Liver (tissue), 9 donors: ENCODE measurements around the gene CACNA1E. TPM values are rescaled to one million over a fixed set of nuclear protein-coding genes. Genes with fewer than 3 reads are reported as not detected.

Experiments used
- DNase-seq: peaks from one replicate; pipeline ENCODE4 v3.0.0-alpha.2; 2017; ENCODE audit warnings: low spot score
- H3K27ac ChIP-seq, 2 donors: one replicate each; pipeline ENCODE4 v1.7.0; 2013; ENCODE audit warnings: inconsistent platforms in 2 of 2, low read length in 2 of 2, control low read depth in 1 of 2, low read depth in 1 of 2, mild to moderate bottlenecking in 1 of 2
- H3K27me3 ChIP-seq, 4 donors: one replicate each; pipeline versions ENCODE4 v1.6.1 to v1.7.0; 2013; ENCODE audit warnings: low read length in 3 of 4, inconsistent platforms in 1 of 4, mild to moderate bottlenecking in 1 of 4, moderate library complexity in 1 of 4; ENCODE audit not compliant: control insufficient read depth in 4 of 4, insufficient read depth in 4 of 4
- H3K36me3 ChIP-seq, 4 donors: one replicate each; pipeline versions ENCODE4 v1.6.1 to v1.7.0; 2013; ENCODE audit warnings: low read length in 3 of 4, mild to moderate bottlenecking in 3 of 4, low read depth in 1 of 4, moderate library complexity in 1 of 4; ENCODE audit not compliant: control insufficient read depth in 4 of 4, insufficient read depth in 3 of 4
- H3K4me1 ChIP-seq, 4 donors: one replicate each; pipeline versions ENCODE4 v1.6.1 to v1.7.0; 2013; ENCODE audit warnings: low read length in 3 of 4, mild to moderate bottlenecking in 3 of 4, moderate library complexity in 1 of 4; ENCODE audit not compliant: control insufficient read depth in 4 of 4, insufficient read depth in 4 of 4
- H3K4me3 ChIP-seq, 3 donors: one replicate each; pipeline versions ENCODE4 v1.6.1 to v1.7.0; 2013; ENCODE audit warnings: low read length in 3 of 3, control low read depth in 1 of 3, low read depth in 1 of 3, mild to moderate bottlenecking in 1 of 3
- H3K9ac ChIP-seq, 2 donors: one replicate each; pipeline ENCODE4 v1.7.0; 2013; ENCODE audit warnings: low read length in 2 of 2, mild to moderate bottlenecking in 2 of 2, moderate library complexity in 2 of 2, control low read depth in 1 of 2, low read depth in 1 of 2
- H3K9me3 ChIP-seq, 4 donors: one replicate each; pipeline versions ENCODE4 v1.6.1 to v1.7.0; 2013; ENCODE audit warnings: low read length in 3 of 4; ENCODE audit not compliant: control insufficient read depth in 4 of 4
- ATF3 ChIP-seq: IDR thresholded peaks from 2 replicates; pipeline ENCODE4 v1.6.1; 2016; ENCODE audit warnings: antibody characterized with exemption
- EGR1 ChIP-seq, 2 donors: IDR thresholded peaks; 2 replicates each; pipeline ENCODE4 v1.6.1; 2016 to 2018; ENCODE audit warnings: antibody characterized with exemption in 2 of 2, low read depth in 2 of 2
- FOXA1 ChIP-seq: IDR thresholded peaks from 2 replicates; pipeline ENCODE4 v1.6.1; 2016; ENCODE audit warnings: antibody characterized with exemption
- FOXA2 ChIP-seq: IDR thresholded peaks from 2 replicates; pipeline ENCODE4 v1.6.1; 2016; ENCODE audit warnings: antibody characterized with exemption
- GABPA ChIP-seq, 2 donors: IDR thresholded peaks in 1 of 2; conservative IDR thresholded peaks in 1 of 2; 2 replicates each; pipeline ENCODE4 v1.6.1; 2016; ENCODE audit warnings: antibody characterized with exemption in 2 of 2, mild to moderate bottlenecking in 1 of 2, moderate library complexity in 1 of 2
- HNF4G ChIP-seq: IDR thresholded peaks from 2 replicates; pipeline ENCODE4 v1.6.1; 2016; ENCODE audit warnings: antibody characterized with exemption
- JUND ChIP-seq, 2 donors: IDR thresholded peaks; 2 replicates each; pipeline ENCODE4 v1.6.1; 2016; ENCODE audit warnings: antibody characterized with exemption in 2 of 2
- NR2F2 ChIP-seq: IDR thresholded peaks from 2 replicates; pipeline ENCODE4 v1.6.1; 2016; ENCODE audit warnings: antibody characterized with exemption
- RAD21 ChIP-seq, 2 donors: IDR thresholded peaks; 2 replicates each; pipeline ENCODE4 v1.6.1; 2016; ENCODE audit warnings: antibody characterized with exemption in 2 of 2, mild to moderate bottlenecking in 2 of 2
- REST ChIP-seq: IDR thresholded peaks from 2 replicates; pipeline ENCODE4 v1.6.1; 2016; ENCODE audit warnings: antibody characterized with exemption, mild to moderate bottlenecking
- RXRA ChIP-seq, 2 donors: IDR thresholded peaks; 2 replicates each; pipeline ENCODE4 v1.6.1; 2017 to 2018; ENCODE audit warnings: antibody characterized with exemption in 2 of 2, mild to moderate bottlenecking in 1 of 2
- SP1 ChIP-seq: IDR thresholded peaks from 2 replicates; pipeline ENCODE4 v1.6.1; 2018; ENCODE audit warnings: antibody characterized with exemption, mild to moderate bottlenecking
- TAF1 ChIP-seq: conservative IDR thresholded peaks from 2 replicates; pipeline ENCODE4 v1.6.1; 2016; ENCODE audit warnings: antibody characterized with exemption, mild to moderate bottlenecking
- YY1 ChIP-seq: IDR thresholded peaks from 2 replicates; pipeline ENCODE4 v1.6.1; 2016; ENCODE audit warnings: antibody characterized with exemption, mild to moderate bottlenecking
- ZBTB33 ChIP-seq: IDR thresholded peaks from 2 replicates; pipeline ENCODE4 v1.6.1; 2016; ENCODE audit warnings: antibody characterized with exemption
- WGBS: extraction: QIAGEN DNeasy Blood & Tissue Kit; methylation state at CpG from one replicate; pipeline ENCODE4 v1.1.7; 2013; 5-methylcytosine and 5-hydroxymethylcytosine counted together
- polyA plus RNA-seq, 2 donors: library from polyadenylated mRNA; stranded (reverse) in 1 of 2; unstranded in 1 of 2; fragments of 200-250 nt in 1 of 2; fragments of >200 nt in 1 of 2; fragmentation: Nextera tagmentation in 1 of 2; extraction: Ambion mirVana in 1 of 2; gene quantifications; one replicate each; pipeline versions ENCODE4 v1.2.1 to v1.2.3, GENCODE V29; 2013 to 2015
- total RNA-seq, 2 donors: library from RNA; depleted of rRNA; stranded (reverse); fragments of >200 nt; gene quantifications; one replicate each; pipeline ENCODE4 v1.2.3, GENCODE V29; 2014
- donor health status: healthy.
- donor health status: healthy.
- donor health status: healthy.
- donor health status: healthy.
- donor health status: healthy.

CACNA1E gene
- total and polyA plus RNA-seq, 4 donors, result under 0.01 to 0.08 (median 0.01) TPM; not detected in 1

- H3K9me3 ChIP-seq, result no peaks in the 10 kb centered on the region
- no peaks in the 10 kb centered on the region for H3K4me1 ChIP-seq
- H3K36me3 ChIP-seq, result no peaks in the 10 kb centered on the region
- DNase-seq, result no peak
- H3K27me3 ChIP-seq, result no peaks in the 10 kb centered on the region
- H3K27ac ChIP-seq, result no peak overlapping the region
- no peak for TF ChIP-seq FOXA2
- no peak for TF ChIP-seq ZBTB33
- TF ChIP-seq ATF3, result no peak
- no peak for TF ChIP-seq HNF4G
- TF ChIP-seq RXRA (IDR thresholded peaks at IDR 0.05), result no peak
- no peak for TF ChIP-seq EGR1 (IDR thresholded peaks at IDR 0.05; ENCODE audit: low read depth in 2 of 2)
- no peak for TF ChIP-seq FOXA1
- no peak for TF ChIP-seq YY1
- no peak for TF ChIP-seq NR2F2
- TF ChIP-seq REST, result no peak
- WGBS, result 44% methylated on average over 3 of the region's 3 CpGs
- H3K9ac ChIP-seq, result no peak overlapping the region
- H3K4me3 ChIP-seq, result no peak overlapping the region
These were observed 320.1 kb downstream of the CACNA1E start for GRCh38 chr1:181803421-181803820.

- no peaks in the 10 kb centered on the region for H3K36me3 ChIP-seq
- 67% methylated on average over 2 of the region's 2 CpGs for WGBS
- TF ChIP-seq NR2F2, result no peak
- TF ChIP-seq JUND (IDR thresholded peaks at IDR 0.05), result no peak
- TF ChIP-seq RXRA (IDR thresholded peaks at IDR 0.05), result no peak
- TF ChIP-seq SP1, result no peak
- no peak for TF ChIP-seq RAD21 (IDR thresholded peaks at IDR 0.05)
- no peak for TF ChIP-seq GABPA (IDR thresholded peaks at IDR 0.05 in 1 of 2, conservative IDR thresholded peaks at IDR 0.05 in 1 of 2)
- no peak for TF ChIP-seq TAF1
- TF ChIP-seq EGR1 (IDR thresholded peaks at IDR 0.05; ENCODE audit: low read depth in 2 of 2), result no peak
- peaks cover 0 to 1% (median 0%) of the 10 kb centered on the region in 4 donors for H3K9me3 ChIP-seq
- no peak overlapping the region for H3K9ac ChIP-seq
- H3K27me3 ChIP-seq, result peaks cover 0 to 5% (median 0%) of the 10 kb centered on the region in 4 donors
- no peak for DNase-seq
- no peaks in the 10 kb centered on the region for H3K4me1 ChIP-seq
- H3K27ac ChIP-seq, result no peak overlapping the region
- no peak overlapping the region for H3K4me3 ChIP-seq
These were observed 321.7 kb downstream of the CACNA1E start for GRCh38 chr1:181804989-181805388.
